WI38 (cell line): ENCODE data around the gene SLC44A5.
"Not testable (repeated sequence)": the region's sequence is repeated elsewhere in the genome, so short reads cannot be mapped to it uniquely, and the experiment has no call there.

ENCODE experiments used
- H3K4me3 ChIP-seq: 2 replicates; pipeline ENCODE4 v1.5.1; 2011; ENCODE audit warnings: low read depth, mild to moderate bottlenecking, control low read depth, low read length
- TF ChIP-seq, protein P1 (sequence below): IDR thresholded peaks from 2 replicates; pipeline ENCODE4 v1.5.1; 2012; ENCODE audit warnings: low read depth, mild to moderate bottlenecking, control low read depth, low read length

The SLC44A5 gene

DNA sequence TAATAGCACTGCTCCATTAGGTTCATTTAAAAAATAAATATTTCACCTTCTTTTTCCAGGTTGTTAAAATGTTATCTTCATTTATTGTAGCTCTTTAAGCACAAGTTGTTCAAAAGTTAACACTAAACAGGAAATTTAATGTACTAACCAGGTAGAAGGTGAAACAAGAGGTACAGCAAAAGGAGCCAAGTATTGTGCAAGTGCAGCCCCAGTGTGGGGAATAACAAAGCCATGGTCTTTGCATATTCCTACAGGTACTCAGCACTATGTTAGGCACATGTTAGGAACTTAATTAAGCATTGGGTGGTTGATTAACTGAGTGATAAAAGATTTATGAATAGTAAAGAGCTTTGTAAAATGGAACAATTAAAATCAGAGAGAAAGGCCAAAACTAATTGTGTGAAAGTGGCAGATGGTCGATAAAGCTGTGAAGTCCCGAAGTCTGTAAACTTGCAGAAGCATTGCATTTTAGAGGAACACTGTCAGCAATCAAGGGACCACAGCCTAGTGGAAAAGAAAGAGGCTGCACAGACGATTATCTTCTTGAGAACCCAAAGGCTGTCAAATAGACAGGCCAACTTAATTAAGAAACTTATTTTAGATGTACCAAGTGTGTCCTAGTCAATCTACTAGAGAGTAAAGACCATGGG lies 185.8 kb downstream of the SLC44A5 start:
- no peak overlapping the region for H3K4me3 ChIP-seq

DNA sequence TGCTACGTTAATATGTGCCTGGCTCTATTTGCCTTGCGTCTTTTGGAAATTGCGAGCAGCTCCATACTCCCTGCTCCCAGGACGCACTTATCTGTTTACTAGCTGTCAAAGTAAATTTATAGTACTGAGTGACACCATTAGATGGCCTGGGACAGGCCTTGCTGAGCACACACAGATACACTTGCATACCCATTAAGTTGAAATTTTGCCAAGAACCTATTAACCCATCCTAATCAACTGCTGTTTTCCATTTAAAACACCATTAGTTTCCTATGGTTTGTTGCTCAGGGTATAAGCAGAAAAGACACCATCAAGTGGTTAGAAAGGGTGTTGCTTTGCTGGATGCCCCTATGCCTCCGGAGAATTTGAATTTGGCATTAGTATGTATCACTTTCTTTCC lies 187.3 kb downstream of the SLC44A5 start:
- TF ChIP-seq, protein P1, sequence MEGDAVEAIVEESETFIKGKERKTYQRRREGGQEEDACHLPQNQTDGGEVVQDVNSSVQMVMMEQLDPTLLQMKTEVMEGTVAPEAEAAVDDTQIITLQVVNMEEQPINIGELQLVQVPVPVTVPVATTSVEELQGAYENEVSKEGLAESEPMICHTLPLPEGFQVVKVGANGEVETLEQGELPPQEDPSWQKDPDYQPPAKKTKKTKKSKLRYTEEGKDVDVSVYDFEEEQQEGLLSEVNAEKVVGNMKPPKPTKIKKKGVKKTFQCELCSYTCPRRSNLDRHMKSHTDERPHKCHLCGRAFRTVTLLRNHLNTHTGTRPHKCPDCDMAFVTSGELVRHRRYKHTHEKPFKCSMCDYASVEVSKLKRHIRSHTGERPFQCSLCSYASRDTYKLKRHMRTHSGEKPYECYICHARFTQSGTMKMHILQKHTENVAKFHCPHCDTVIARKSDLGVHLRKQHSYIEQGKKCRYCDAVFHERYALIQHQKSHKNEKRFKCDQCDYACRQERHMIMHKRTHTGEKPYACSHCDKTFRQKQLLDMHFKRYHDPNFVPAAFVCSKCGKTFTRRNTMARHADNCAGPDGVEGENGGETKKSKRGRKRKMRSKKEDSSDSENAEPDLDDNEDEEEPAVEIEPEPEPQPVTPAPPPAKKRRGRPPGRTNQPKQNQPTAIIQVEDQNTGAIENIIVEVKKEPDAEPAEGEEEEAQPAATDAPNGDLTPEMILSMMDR, result no peak

More for the DNA sequence above, 185.8 kb downstream of the SLC44A5 start:
- TF ChIP-seq, protein P1, result no peak

DNA sequence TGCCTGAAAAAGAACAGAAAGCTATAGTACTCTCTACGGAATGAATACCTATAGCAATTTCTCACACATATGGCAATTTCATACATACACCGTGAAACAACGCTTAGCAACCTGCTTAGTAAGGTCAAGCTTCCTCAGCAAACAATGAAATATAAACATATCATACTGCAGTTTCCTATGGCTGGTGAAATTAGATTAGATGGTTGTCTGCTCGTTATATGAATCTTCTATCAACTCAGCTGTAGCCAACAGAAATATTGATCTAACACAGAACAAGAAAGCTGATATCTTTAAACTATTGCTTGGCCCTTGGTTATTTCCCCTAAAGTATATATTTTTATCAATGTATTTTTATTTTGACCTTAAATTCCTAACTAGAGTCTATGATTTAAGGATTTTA lies 187.8 kb downstream of the SLC44A5 start:
- no peak overlapping the region for H3K4me3 ChIP-seq
- TF ChIP-seq, protein P1, result no peak

More for the DNA sequence above, 187.3 kb downstream of the SLC44A5 start:
- H3K4me3 ChIP-seq, result no peak overlapping the region

DNA sequence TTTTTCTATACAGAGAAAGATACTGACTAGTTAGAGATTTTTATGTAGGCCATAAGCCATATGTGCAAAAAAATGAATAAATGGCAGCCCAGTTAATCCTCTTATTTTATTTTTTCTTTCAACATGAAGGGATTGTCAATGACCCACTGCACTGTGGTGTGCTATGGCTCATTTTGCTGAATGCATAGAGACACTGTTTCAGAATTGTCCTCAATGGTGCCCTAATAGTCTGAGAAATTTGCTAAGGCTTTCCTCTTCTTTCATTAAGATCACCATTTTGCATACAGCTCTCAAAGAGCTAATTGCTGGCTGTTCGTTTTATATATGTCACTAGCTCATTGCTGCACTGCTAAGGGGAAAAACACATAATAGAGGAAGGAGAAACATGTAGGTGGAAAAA lies 189.5 kb downstream of the SLC44A5 start:
- TF ChIP-seq, protein P1, result no peak
- H3K4me3 ChIP-seq, result no peak overlapping the region

DNA sequence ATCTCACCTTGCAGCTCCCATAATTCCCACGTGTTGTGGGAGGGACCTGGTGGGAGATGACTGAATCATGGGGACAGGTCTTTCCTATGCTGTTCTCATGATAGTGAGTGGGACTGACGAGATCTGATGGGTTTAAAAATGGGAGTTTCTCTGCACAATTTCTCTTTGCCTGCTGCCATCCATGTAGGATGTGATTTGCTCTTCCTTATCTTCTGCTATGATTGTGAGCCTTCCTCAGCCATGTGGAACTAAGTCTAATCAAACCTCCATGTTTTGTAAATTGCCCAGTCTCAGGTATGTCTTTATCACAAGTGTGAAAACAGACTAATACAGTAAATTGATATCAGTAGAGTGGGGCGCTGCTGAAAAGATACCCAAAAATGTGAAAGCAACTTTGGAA lies 195.7 kb downstream of the SLC44A5 start:
- TF ChIP-seq, protein P1, result no peak
- no peak overlapping the region for H3K4me3 ChIP-seq

DNA sequence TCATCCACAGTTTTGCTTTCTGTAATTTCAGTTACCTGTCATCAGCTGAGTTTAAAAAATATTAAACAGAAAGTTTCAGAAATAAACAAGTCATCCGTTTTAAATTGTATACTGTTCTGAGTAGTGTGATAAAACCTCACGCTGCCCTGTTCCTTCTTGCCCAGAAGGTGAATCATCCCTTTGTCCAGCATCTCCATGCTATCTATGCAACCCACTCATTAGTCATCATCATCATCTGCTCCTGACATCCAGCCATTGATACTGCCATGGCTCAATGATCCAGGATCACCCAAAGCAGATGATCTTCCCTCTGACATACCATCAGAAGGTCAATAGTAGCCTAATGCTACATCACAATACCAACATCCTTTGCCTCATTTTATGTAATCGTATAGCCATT lies 198.3 kb downstream of the SLC44A5 start:
- H3K4me3 ChIP-seq, result no peak overlapping the region
- TF ChIP-seq, protein P1, result no peak

DNA sequence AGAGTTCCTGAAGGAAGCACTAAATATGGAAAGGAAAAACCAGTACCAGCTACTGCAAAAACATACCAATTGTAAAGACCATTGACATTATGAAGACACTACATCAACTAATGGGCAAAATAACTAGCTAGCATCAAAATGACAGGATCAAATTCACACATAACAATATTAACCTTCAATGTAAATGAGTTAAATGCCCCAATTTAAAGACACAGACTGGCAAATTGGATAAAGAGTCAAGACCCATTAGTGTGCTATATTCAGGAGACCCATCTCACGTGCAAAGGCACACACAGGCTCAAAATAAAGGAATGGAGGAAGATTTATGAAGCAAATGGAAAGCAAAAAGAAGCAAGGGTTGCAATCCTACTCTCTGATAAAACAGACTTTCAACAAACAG lies 206.2 kb downstream of the SLC44A5 start:
- not testable (repeated sequence) for H3K4me3 ChIP-seq

DNA sequence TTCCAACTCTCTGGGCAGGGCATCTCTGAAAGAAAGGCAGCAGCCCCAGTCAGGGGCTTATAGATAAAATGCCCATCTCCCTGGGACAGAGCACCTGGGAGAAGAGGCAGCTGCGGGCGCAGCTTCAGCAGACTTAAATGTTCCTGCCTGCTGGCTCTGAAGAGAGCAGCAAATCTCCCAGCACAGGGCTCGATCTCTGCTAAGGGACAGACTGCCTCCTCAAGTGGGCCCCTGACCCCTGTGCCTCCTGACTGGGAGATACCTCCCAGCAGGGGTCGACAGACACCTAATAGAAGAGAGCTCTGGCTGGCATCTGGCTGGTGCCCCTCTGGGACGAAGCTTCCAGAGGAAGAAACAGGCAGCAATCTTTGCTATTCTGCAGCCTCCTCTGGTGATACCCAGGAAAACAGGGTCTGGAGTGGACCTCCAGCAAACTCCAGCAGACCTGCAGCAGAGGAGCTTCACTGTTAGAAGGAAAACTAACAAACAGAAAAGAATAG lies 207.7 kb downstream of the SLC44A5 start:
- H3K4me3 ChIP-seq, result not testable (repeated sequence)
